SJSA1 (cell line): ENCODE data around the gene RAD51B. TPM values are rescaled to one million over a fixed set of nuclear protein-coding genes. Genes with fewer than 3 reads are reported as not detected.

Experiments used
- DNase-seq, 2 experiments: peaks; one replicate each; pipeline ENCODE4 v3.0.0-alpha.2; 2015 to 2020; ENCODE audit warnings: low spot score in 2 of 2, low read depth in 1 of 2
- H3K27ac ChIP-seq: fragments of 250-450 bp; sonication (Bioruptor Pico); 2 replicates; pipeline ENCODE4 v1.5.1; 2020; ENCODE audit warnings: mild to moderate bottlenecking, moderate library complexity
- H3K27me3 ChIP-seq: fragments of 250-450 bp; sonication (Bioruptor Pico); replicated peaks from 2 replicates; pipeline ENCODE4 v1.5.1; 2020; ENCODE audit warnings: mild to moderate bottlenecking, moderate library complexity
- H3K36me3 ChIP-seq: fragments of 250-450 bp; sonication (Bioruptor Pico); 2 replicates; pipeline ENCODE4 v1.5.1; 2020; ENCODE audit warnings: mild to moderate bottlenecking
- H3K4me1 ChIP-seq: fragments of 250-450 bp; sonication (Bioruptor Pico); replicated peaks from 2 replicates; pipeline ENCODE4 v1.6.1; 2021; ENCODE audit warnings: mild to moderate bottlenecking
- H3K4me3 ChIP-seq: fragments of 250-450 bp; sonication (Bioruptor Pico); 2 replicates; pipeline ENCODE4 v1.5.1; 2020; ENCODE audit warnings: mild to moderate bottlenecking
- H3K9me3 ChIP-seq: fragments of 250-450 bp; sonication (Bioruptor Pico); replicated peaks from 2 replicates; pipeline ENCODE4 v1.5.1; 2020; ENCODE audit warnings: mild to moderate bottlenecking
- total RNA-seq: library from RNA; depleted of rRNA; stranded (reverse); fragments of >200 nt; shearing (Covaris generic); gene quantifications from 2 replicates; pipeline ENCODE4 v1.2.3, GENCODE V29; 2014

The RAD51B gene
- total RNA-seq, 1 experiment from 2014 or later, result 4.7 TPM

GRCh38 chr14:68741839-68742470, 922.4 kb downstream of the RAD51B start:
- no peaks in the 10 kb centered on the region for H3K9me3 ChIP-seq
- no peak for DNase-seq
- H3K4me3 ChIP-seq, result no peak overlapping the region
- H3K36me3 ChIP-seq, result no peaks in the 10 kb centered on the region
- H3K27ac ChIP-seq, result no peak overlapping the region
- no peaks in the 10 kb centered on the region for H3K27me3 ChIP-seq
- no peaks in the 10 kb centered on the region for H3K4me1 ChIP-seq

DNA sequence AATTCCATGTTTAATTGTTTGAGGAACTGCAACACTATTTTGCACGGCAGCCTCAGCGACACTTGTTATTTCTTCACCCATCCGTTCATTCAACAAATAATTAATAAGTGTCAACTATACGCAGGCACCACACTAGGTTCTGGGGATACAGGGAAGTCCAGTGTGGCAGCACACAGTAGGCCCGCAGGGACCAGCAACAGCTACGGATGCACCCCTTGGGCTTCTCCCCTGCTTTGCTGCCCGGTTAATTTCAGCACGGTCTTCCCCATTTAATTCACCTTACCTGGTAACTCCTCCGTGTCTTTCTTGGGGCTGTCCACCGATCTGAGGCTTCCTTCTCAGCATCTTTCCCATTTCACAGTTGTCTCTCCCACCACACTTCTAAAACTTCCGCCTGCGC, 925.0 kb downstream of the RAD51B start:
- no peak overlapping the region for H3K4me3 ChIP-seq
- DNase-seq, result no peak

DNA sequence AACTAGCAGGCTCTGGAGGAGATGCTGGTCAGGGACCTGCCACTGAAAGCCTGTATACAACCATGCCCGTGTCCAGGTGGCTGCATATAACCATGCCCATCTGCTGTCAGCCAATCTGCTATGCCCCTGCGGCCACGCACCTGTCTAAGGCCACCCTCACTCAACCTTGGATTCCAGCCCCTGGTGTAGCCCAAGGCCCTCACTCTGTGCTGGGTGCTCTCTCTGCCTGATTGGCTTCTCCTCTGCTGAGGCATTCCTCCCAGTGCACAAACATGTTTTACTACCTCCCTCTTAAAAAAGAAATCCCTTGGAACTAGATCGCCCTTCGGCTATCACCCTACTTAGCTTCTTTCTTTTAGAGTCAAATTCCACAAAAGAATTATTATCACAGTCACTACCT, 927.8 kb downstream of the RAD51B start:
- no peaks in the 10 kb centered on the region for H3K4me1 ChIP-seq
- no peak overlapping the region for H3K27ac ChIP-seq
- no peaks in the 10 kb centered on the region for H3K27me3 ChIP-seq
- H3K4me3 ChIP-seq, result no peak overlapping the region
- no peak for DNase-seq
- H3K36me3 ChIP-seq, result no peaks in the 10 kb centered on the region
- no peaks in the 10 kb centered on the region for H3K9me3 ChIP-seq

More for the DNA sequence above, 925.0 kb downstream of the RAD51B start:
- Histone ChIP-seq H3K4me1 (no peaks in the 10 kb centered on the region), H3K27ac (no peak overlapping the region), H3K36me3 (no peaks in the 10 kb centered on the region), H3K9me3 (no peaks in the 10 kb centered on the region), H3K27me3 (no peaks in the 10 kb centered on the region)

DNA sequence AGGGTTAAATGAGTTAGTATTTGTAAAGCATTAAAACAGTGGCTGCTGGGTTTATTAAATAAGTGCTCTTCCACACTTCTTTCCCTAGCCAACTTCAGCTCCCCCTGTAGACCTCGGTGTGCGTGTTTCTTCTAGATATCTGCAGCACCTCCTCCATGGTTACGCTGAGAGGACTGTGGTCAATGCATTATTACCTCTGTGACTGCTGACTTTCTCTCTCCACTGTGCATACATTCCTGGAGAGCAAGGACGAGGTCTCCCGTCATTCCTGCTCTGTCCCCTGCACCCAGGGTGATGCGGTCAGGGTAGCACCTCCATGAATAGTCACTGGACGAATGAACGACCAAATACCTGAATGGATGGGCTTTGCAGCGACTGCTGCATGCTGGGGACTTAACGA, 928.7 kb downstream of the RAD51B start:
- H3K9me3 ChIP-seq, result no peaks in the 10 kb centered on the region
- no peaks in the 10 kb centered on the region for H3K36me3 ChIP-seq
- H3K4me1 ChIP-seq, result no peaks in the 10 kb centered on the region
- H3K27ac ChIP-seq, result no peak overlapping the region
- DNase-seq, result no peak
- no peaks in the 10 kb centered on the region for H3K27me3 ChIP-seq
- H3K4me3 ChIP-seq, result no peak overlapping the region

GRCh38 chr14:68748691-68749090, 929.1 kb downstream of the RAD51B start:
- Histone ChIP-seq H3K27ac (no peak overlapping the region), H3K4me3 (no peak overlapping the region), H3K36me3 (no peaks in the 10 kb centered on the region), H3K27me3 (no peaks in the 10 kb centered on the region), H3K9me3 (no peaks in the 10 kb centered on the region), H3K4me1 (no peaks in the 10 kb centered on the region)
- no peak for DNase-seq

GRCh38 chr14:68749487-68750475, 930.2 kb downstream of the RAD51B start:
- no peak for DNase-seq
- H3K4me1 ChIP-seq, result no peaks in the 10 kb centered on the region
- H3K36me3 ChIP-seq, result no peaks in the 10 kb centered on the region
- H3K27me3 ChIP-seq, result no peaks in the 10 kb centered on the region
- H3K27ac ChIP-seq, result no peak overlapping the region
- H3K4me3 ChIP-seq, result no peak overlapping the region
- no peaks in the 10 kb centered on the region for H3K9me3 ChIP-seq

GRCh38 chr14:68752271-68753006, 932.9 kb downstream of the RAD51B start:
- Histone ChIP-seq H3K27ac (no peak overlapping the region), H3K27me3 (no peaks in the 10 kb centered on the region), H3K4me3 (no peak overlapping the region), H3K9me3 (no peaks in the 10 kb centered on the region), H3K36me3 (no peaks in the 10 kb centered on the region), H3K4me1 (no peaks in the 10 kb centered on the region)
- no peak for DNase-seq

- H3K4me3 ChIP-seq, result no peak overlapping the region
- no peak overlapping the region for H3K27ac ChIP-seq
- H3K4me1 ChIP-seq, result no peaks in the 10 kb centered on the region
- DNase-seq, result no peak
- H3K9me3 ChIP-seq, result no peaks in the 10 kb centered on the region
- H3K27me3 ChIP-seq, result no peaks in the 10 kb centered on the region
- no peaks in the 10 kb centered on the region for H3K36me3 ChIP-seq
Measured at GRCh38 chr14:68753690-68754089, 934.1 kb downstream of the RAD51B start.

DNA sequence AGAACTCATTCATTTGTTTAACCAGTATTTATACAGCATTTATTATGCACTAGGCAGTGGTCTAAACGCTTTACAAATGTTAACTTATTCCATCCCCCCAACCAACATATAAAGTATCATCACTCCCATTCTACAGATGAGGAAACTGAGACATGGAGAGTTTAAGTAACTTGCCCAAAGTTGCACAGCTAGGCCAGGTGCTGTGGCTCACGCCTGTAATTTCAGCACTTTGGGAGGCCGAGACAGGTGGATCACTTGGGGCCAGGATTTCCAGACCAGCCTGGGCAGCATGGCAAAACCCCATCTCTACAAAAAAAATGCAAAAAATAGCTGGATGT, 935.4 kb downstream of the RAD51B start:
- H3K27me3 ChIP-seq, result no peaks in the 10 kb centered on the region
- no peak for DNase-seq
- no peak overlapping the region for H3K27ac ChIP-seq
- H3K9me3 ChIP-seq, result no peaks in the 10 kb centered on the region
- H3K4me3 ChIP-seq, result no peak overlapping the region
- no peaks in the 10 kb centered on the region for H3K36me3 ChIP-seq
- no peaks in the 10 kb centered on the region for H3K4me1 ChIP-seq

GRCh38 chr14:68756000-68756481, 936.5 kb downstream of the RAD51B start:
- Histone ChIP-seq H3K27me3 (no peaks in the 10 kb centered on the region), H3K9me3 (no peaks in the 10 kb centered on the region), H3K36me3 (no peaks in the 10 kb centered on the region), H3K4me3 (no peak overlapping the region), H3K4me1 (no peaks in the 10 kb centered on the region), H3K27ac (no peak overlapping the region)
- DNase-seq, result no peak

GRCh38 chr14:68756734-68757133, 937.2 kb downstream of the RAD51B start:
- Histone ChIP-seq H3K27me3 (no peaks in the 10 kb centered on the region), H3K4me1 (no peaks in the 10 kb centered on the region), H3K36me3 (no peaks in the 10 kb centered on the region), H3K9me3 (no peaks in the 10 kb centered on the region), H3K27ac (no peak overlapping the region), H3K4me3 (no peak overlapping the region)
- DNase-seq, result no peak

GRCh38 chr14:68757618-68758081, 938.1 kb downstream of the RAD51B start:
- no peak overlapping the region for H3K4me3 ChIP-seq
- H3K4me1 ChIP-seq, result no peaks in the 10 kb centered on the region
- no peaks in the 10 kb centered on the region for H3K36me3 ChIP-seq
- no peaks in the 10 kb centered on the region for H3K9me3 ChIP-seq
- DNase-seq, result no peak
- no peak overlapping the region for H3K27ac ChIP-seq
- H3K27me3 ChIP-seq, result no peaks in the 10 kb centered on the region

- DNase-seq, result no peak
- Histone ChIP-seq H3K36me3 (no peaks in the 10 kb centered on the region), H3K4me1 (no peaks in the 10 kb centered on the region), H3K27ac (no peak overlapping the region), H3K27me3 (no peaks in the 10 kb centered on the region), H3K4me3 (no peak overlapping the region), H3K9me3 (no peaks in the 10 kb centered on the region)
Measured at GRCh38 chr14:68758301-68758700, 938.7 kb downstream of the RAD51B start.
